GM23338 (cell line): Measurements from ENCODE around the gene SHISA6. TPM values are rescaled to one million over a fixed set of nuclear protein-coding genes. Genes with fewer than 3 reads are reported as not detected.

Experiments
- ATAC-seq: fragments of 200-7000 bp; cut with Tn5 transposase; 3 replicates; pipeline ENCODE4 v1.9.1; 2020
- DNase-seq: peaks from one replicate; pipeline ENCODE4 v3.0.0-alpha.2; 2015; ENCODE audit warnings: low spot score
- H2AFZ ChIP-seq: fragments of 200-600 bp; sonication (generic); 2 replicates; pipeline ENCODE4 v1.8.0; 2016; ENCODE audit warnings: antibody characterized with exemption, mild to moderate bottlenecking, moderate library complexity
- H3F3A ChIP-seq: fragments of 200-600 bp; sonication (generic); replicated peaks from 2 replicates; pipeline ENCODE4 v1.8.0; 2017; ENCODE audit warnings: antibody characterized with exemption, mixed run types, low read depth
- H3K27ac ChIP-seq: fragments of 200-600 bp; sonication (generic); 2 replicates; pipeline ENCODE4 v1.6.1; 2016; ENCODE audit warnings: low read depth
- H3K27me3 ChIP-seq: fragments of 200-600 bp; sonication (generic); 2 replicates; pipeline ENCODE4 v1.8.0; 2016; ENCODE audit warnings: mild to moderate bottlenecking, mixed run types, moderate library complexity; ENCODE audit not compliant: insufficient read depth
- H3K36me3 ChIP-seq: fragments of 200-600 bp; sonication (generic); 2 replicates; pipeline ENCODE4 v1.8.0; 2016; ENCODE audit warnings: mild to moderate bottlenecking; ENCODE audit not compliant: insufficient read depth
- H3K4me1 ChIP-seq: fragments of 200-600 bp; sonication (generic); 2 replicates; pipeline ENCODE4 v1.8.0; 2016; ENCODE audit warnings: mild to moderate bottlenecking, moderate library complexity; ENCODE audit not compliant: insufficient read depth
- H3K4me2 ChIP-seq: fragments of 200-600 bp; sonication (generic); 2 replicates; pipeline ENCODE4 v1.7.1; 2017; ENCODE audit warnings: mixed run types
- H3K4me3 ChIP-seq: fragments of 200-600 bp; sonication (generic); 2 replicates; pipeline ENCODE4 v1.6.1; 2016; ENCODE audit warnings: mixed run types
- H3K79me2 ChIP-seq: fragments of 200-600 bp; sonication (generic); replicated peaks from 2 replicates; pipeline ENCODE4 v1.8.0; 2017; ENCODE audit warnings: mild to moderate bottlenecking; ENCODE audit not compliant: insufficient read depth
- H3K9me2 ChIP-seq: fragments of 200-600 bp; sonication (generic); 2 replicates; pipeline ENCODE4 v1.8.0; 2017; ENCODE audit not compliant: insufficient read depth
- H4K20me1 ChIP-seq: fragments of 200-600 bp; sonication (generic); replicated peaks from 2 replicates; pipeline ENCODE4 v1.8.0; 2017; ENCODE audit warnings: mild to moderate bottlenecking; ENCODE audit not compliant: insufficient read depth
- H3K27ac Mint-ChIP-seq: 2 replicates; pipeline ENCODE4 v1.8.0; 2020; ENCODE audit warnings: inconsistent platforms, mild to moderate bottlenecking, moderate library complexity, mixed read lengths
- H3K27me3 Mint-ChIP-seq: 3 replicates; pipeline ENCODE4 v1.8.0; 2022; ENCODE audit warnings: low read depth, mild to moderate bottlenecking, moderate library complexity, mixed read lengths, inconsistent platforms; ENCODE audit not compliant: insufficient read depth, poor library complexity
- H3K36me3 Mint-ChIP-seq: 3 replicates; pipeline ENCODE4 v1.8.0; 2021; ENCODE audit warnings: low read depth, mild to moderate bottlenecking, inconsistent platforms, moderate library complexity, mixed read lengths
- H3K4me1 Mint-ChIP-seq: 3 replicates; pipeline ENCODE4 v1.8.0; 2020; ENCODE audit warnings: mild to moderate bottlenecking, inconsistent platforms, mixed read lengths
- H3K4me3 Mint-ChIP-seq: 3 replicates; pipeline ENCODE4 v1.8.0; 2021; ENCODE audit warnings: moderate library complexity, mild to moderate bottlenecking, inconsistent platforms, mixed read lengths
- H3K9me3 Mint-ChIP-seq: 3 replicates; pipeline ENCODE4 v1.8.0; 2020; ENCODE audit warnings: moderate library complexity, mild to moderate bottlenecking, inconsistent platforms, mixed read lengths
- CREB1 ChIP-seq: fragments of 250-450 bp; sonication (Bioruptor Pico); IDR thresholded peaks from 2 replicates; pipeline ENCODE4 v1.5.0; 2020; ENCODE audit warnings: low read depth, mild to moderate bottlenecking, moderate library complexity
- CTCF ChIP-seq, 2 experiments: fragments of 200-600 bp in 1 of 2; sonication (generic) in 1 of 2; conservative IDR thresholded peaks; 2 replicates each; pipeline versions ENCODE4 v1.5.1 to v1.6.1; 2016 to 2017; ENCODE audit warnings: antibody characterized with exemption in 2 of 2, low read depth in 2 of 2, mild to moderate bottlenecking in 2 of 2, moderate library complexity in 1 of 2
- JUNB ChIP-seq: IDR thresholded peaks from one replicate; pipeline ENCODE4 v1.6.1; 2016; ENCODE audit warnings: antibody characterized with exemption; ENCODE audit not compliant: unreplicated experiment
- NANOG ChIP-seq: IDR thresholded peaks from 2 replicates; pipeline ENCODE4 v1.6.1; 2016; ENCODE audit warnings: antibody characterized with exemption, borderline replicate concordance
- POLR2AphosphoS5 ChIP-seq: IDR thresholded peaks from 2 replicates; pipeline ENCODE4 v1.6.1; 2016; ENCODE audit warnings: antibody characterized with exemption, low read depth
- REST ChIP-seq: IDR thresholded peaks from one replicate; pipeline ENCODE4 v1.6.1; 2018; ENCODE audit warnings: antibody characterized with exemption; ENCODE audit not compliant: unreplicated experiment
- STAT1 ChIP-seq: IDR thresholded peaks from one replicate; pipeline ENCODE4 v1.6.1; 2016; ENCODE audit warnings: antibody characterized with exemption; ENCODE audit not compliant: unreplicated experiment
- ZNF114 ChIP-seq: fragments of 250-450 bp; sonication (Bioruptor Pico); IDR thresholded peaks from 2 replicates; pipeline ENCODE4 v1.5.0; 2020; ENCODE audit warnings: mild to moderate bottlenecking, moderate library complexity
- ZNF331 ChIP-seq: fragments of 250-450 bp; sonication (Bioruptor Pico); IDR thresholded peaks from 2 replicates; pipeline ENCODE4 v1.5.0; 2020; ENCODE audit warnings: low read depth, mild to moderate bottlenecking, moderate library complexity
- polyA plus RNA-seq: library from polyadenylated mRNA; unstranded; fragments of >200 nt; fragmentation: Nextera tagmentation; extraction: Ambion mirVana; gene quantifications from 2 replicates; pipeline ENCODE4 v1.2.1, GENCODE V29; 2016
- total RNA-seq: library from RNA; depleted of rRNA; stranded (reverse); fragments of >200 nt; shearing (Covaris generic); gene quantifications from 2 replicates; pipeline ENCODE4 v1.2.3, GENCODE V29; 2014
- TF ChIP-seq, protein P1 (sequence below): IDR thresholded peaks from 2 replicates; pipeline ENCODE4 v1.6.1; 2016; ENCODE audit warnings: antibody characterized with exemption

SHISA6 gene
- total and polyA plus RNA-seq, 2 experiments from 2014 or later: 0.52 TPM; not detected in 1

GRCh38 chr17:11430751-11431150 is 189.7 kb downstream of the SHISA6 start:
- H3K9me3 Mint-ChIP-seq: peaks cover 98% of the 10 kb centered on the region
- no peaks in the 10 kb centered on the region for H3K27me3 Mint-ChIP-seq
- H3K4me3 Mint-ChIP-seq: no peak overlapping the region
- no peak overlapping the region for H3K27ac ChIP-seq
- no peaks in the 10 kb centered on the region for H3K27me3 ChIP-seq
- no peaks in the 10 kb centered on the region for H3K79me2 ChIP-seq
- no peak overlapping the region for H3K4me2 ChIP-seq
- H2AFZ ChIP-seq: no peak overlapping the region
- no peaks in the 10 kb centered on the region for H3K4me1 ChIP-seq
- H3K9me2 ChIP-seq: no peaks in the 10 kb centered on the region
- H3K36me3 Mint-ChIP-seq: peaks cover 27% of the 10 kb centered on the region
- H3K4me3 ChIP-seq: no peak overlapping the region
- TF ChIP-seq CREB1: no peak
- TF ChIP-seq NANOG: no peak
- TF ChIP-seq, protein P1, sequence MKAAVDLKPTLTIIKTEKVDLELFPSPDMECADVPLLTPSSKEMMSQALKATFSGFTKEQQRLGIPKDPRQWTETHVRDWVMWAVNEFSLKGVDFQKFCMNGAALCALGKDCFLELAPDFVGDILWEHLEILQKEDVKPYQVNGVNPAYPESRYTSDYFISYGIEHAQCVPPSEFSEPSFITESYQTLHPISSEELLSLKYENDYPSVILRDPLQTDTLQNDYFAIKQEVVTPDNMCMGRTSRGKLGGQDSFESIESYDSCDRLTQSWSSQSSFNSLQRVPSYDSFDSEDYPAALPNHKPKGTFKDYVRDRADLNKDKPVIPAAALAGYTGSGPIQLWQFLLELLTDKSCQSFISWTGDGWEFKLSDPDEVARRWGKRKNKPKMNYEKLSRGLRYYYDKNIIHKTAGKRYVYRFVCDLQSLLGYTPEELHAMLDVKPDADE: no peak
- TF ChIP-seq STAT1: no peak
- peaks cover 15% of the 10 kb centered on the region; the same call in 1 of the 2 replicates for H3K36me3 ChIP-seq
- DNase-seq (no peak), ATAC-seq (no peak)
- H3K27ac Mint-ChIP-seq: no peak overlapping the region
- H3K4me1 Mint-ChIP-seq: no peaks in the 10 kb centered on the region
- H3F3A ChIP-seq: no peaks in the 10 kb centered on the region
- no peaks in the 10 kb centered on the region for H4K20me1 ChIP-seq

DNA sequence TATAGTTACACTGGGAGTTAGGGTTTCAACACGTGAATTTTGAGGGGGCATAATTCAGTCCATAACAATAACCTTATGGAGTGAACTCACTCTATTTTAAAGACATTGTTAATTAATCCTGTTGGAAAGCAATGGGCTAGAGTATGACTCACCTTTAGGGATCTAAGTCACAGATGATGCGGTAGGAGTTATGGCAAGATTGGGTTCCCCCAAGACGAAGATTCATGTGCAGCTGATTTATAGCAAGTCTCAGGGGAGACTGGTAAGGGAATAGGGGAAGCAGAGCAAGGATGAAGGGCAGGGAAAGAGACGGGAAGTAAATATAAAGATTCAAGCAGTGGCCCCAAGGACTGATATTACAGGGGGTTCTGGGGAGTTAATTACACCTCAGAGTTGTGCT is 197.7 kb downstream of the SHISA6 start:
- no peak overlapping the region for H2AFZ ChIP-seq
- no peak overlapping the region for H3K27ac Mint-ChIP-seq
- no peaks in the 10 kb centered on the region for H3F3A ChIP-seq
- peaks cover 99% of the 10 kb centered on the region for H3K9me3 Mint-ChIP-seq
- no peaks in the 10 kb centered on the region for H3K27me3 ChIP-seq
- no peak overlapping the region for H3K4me3 ChIP-seq
- ATAC-seq (no peak), DNase-seq (no peak)
- H3K4me3 Mint-ChIP-seq: no peak overlapping the region
- H3K79me2 ChIP-seq: no peaks in the 10 kb centered on the region
- H3K4me2 ChIP-seq: no peak overlapping the region
- H3K27me3 Mint-ChIP-seq: peaks cover 2% of the 10 kb centered on the region
- H3K36me3 Mint-ChIP-seq: peaks cover 45% of the 10 kb centered on the region
- H3K9me2 ChIP-seq: no peaks in the 10 kb centered on the region
- no peaks in the 10 kb centered on the region for H3K4me1 Mint-ChIP-seq
- H4K20me1 ChIP-seq: no peaks in the 10 kb centered on the region
- H3K36me3 ChIP-seq: 0 out of 2 replicates have a peak, but pooled peaks cover 4% of the 10 kb centered on the region
- H3K4me1 ChIP-seq: no peaks in the 10 kb centered on the region
- H3K27ac ChIP-seq: no peak overlapping the region
- no peak for TF ChIP-seq CTCF (conservative IDR thresholded peaks at IDR 0.05; ENCODE audit: low read depth in 2 of 2)
- TF ChIP-seq, protein P1: no peak
- no peak for TF ChIP-seq JUNB
- no peak for TF ChIP-seq POLR2AphosphoS5
- TF ChIP-seq ZNF114 (CRISPR knock-in tag): no peak
- TF ChIP-seq STAT1: no peak
- no peak for TF ChIP-seq ZNF331 (CRISPR knock-in tag)
- no peak for TF ChIP-seq REST
- no peak for TF ChIP-seq CREB1
- TF ChIP-seq NANOG: no peak
